Right renal pelvis (tissue), 4 donors: ENCODE results near the gene GALNT13. TPM values are rescaled to one million over a fixed set of nuclear protein-coding genes. Genes with fewer than 3 reads are reported as not detected.

Experiments
- DNase-seq, 4 donors: peaks; one replicate each; pipeline ENCODE4 v3.0.0-alpha.2; 2013; ENCODE audit warnings: low read depth in 4 of 4, low spot score in 3 of 4, missing footprints in 1 of 4
- polyA plus RNA-seq, 4 donors: library from polyadenylated mRNA; unstranded; fragments of 120-200 nt; gene quantifications; one replicate each; pipeline ENCODE4 v1.2.1, GENCODE V29; 2013; ENCODE audit not compliant: insufficient read length in 4 of 4

Gene GALNT13
- polyA plus RNA-seq, 4 donors = 1.9 to 2.9 (median 2.4) TPM

- DNase-seq = no peak
Measured at GRCh38 chr2:154203902-154204301, 332.2 kb downstream of the GALNT13 start.

GRCh38 chr2:154207288-154208047, 335.7 kb downstream of the GALNT13 start:
- no peak for DNase-seq

GRCh38 chr2:154223726-154224125, 352.0 kb downstream of the GALNT13 start:
- DNase-seq = no peak

GRCh38 chr2:154226931-154227330, 355.2 kb downstream of the GALNT13 start:
- DNase-seq = no peak

GRCh38 chr2:154228566-154229280, 357.0 kb downstream of the GALNT13 start:
- DNase-seq = no peak

- DNase-seq = no peak
Measured at GRCh38 chr2:154229966-154230365, 358.2 kb downstream of the GALNT13 start.

- DNase-seq = no peak
Measured at GRCh38 chr2:154231021-154231420, 359.3 kb downstream of the GALNT13 start.

GRCh38 chr2:154233231-154233630, 361.5 kb downstream of the GALNT13 start:
- DNase-seq = no peak

- no peak for DNase-seq
Measured at GRCh38 chr2:154238252-154238651, 366.5 kb downstream of the GALNT13 start.

GRCh38 chr2:154240316-154240715, 368.6 kb downstream of the GALNT13 start:
- DNase-seq = no peak

GRCh38 chr2:154240921-154241379, 369.2 kb downstream of the GALNT13 start:
- no peak for DNase-seq

- no peak for DNase-seq
Measured at GRCh38 chr2:154242687-154243086, 371.0 kb downstream of the GALNT13 start.

GRCh38 chr2:154243685-154244084, 372.0 kb downstream of the GALNT13 start:
- DNase-seq = no peak

GRCh38 chr2:154244932-154245331, 373.2 kb downstream of the GALNT13 start:
- DNase-seq = no peak

GRCh38 chr2:154247503-154247902, 375.8 kb downstream of the GALNT13 start:
- DNase-seq = no peak

GRCh38 chr2:154256136-154256535, 384.4 kb downstream of the GALNT13 start:
- no peak for DNase-seq

GRCh38 chr2:154259030-154259429, 387.3 kb downstream of the GALNT13 start:
- DNase-seq = no peak

- no peak for DNase-seq
Measured at GRCh38 chr2:154261473-154262027, 389.8 kb downstream of the GALNT13 start.

GRCh38 chr2:154263206-154263605, 391.5 kb downstream of the GALNT13 start:
- DNase-seq = no peak

GRCh38 chr2:154264024-154264423, 392.3 kb downstream of the GALNT13 start:
- DNase-seq = no peak

GRCh38 chr2:154267983-154268382, 396.3 kb downstream of the GALNT13 start:
- DNase-seq = no peak

GRCh38 chr2:154280543-154280942, 408.8 kb downstream of the GALNT13 start:
- DNase-seq = no peak
